Testis (tissue), 2 donors: ENCODE data around the gene PIK3CD.

Experiments used
- POLR2A ChIP-seq: fragments of 450-650 bp; IDR thresholded peaks from one replicate; pipeline ENCODE4 v1.6.1; 2017; ENCODE audit warnings: antibody characterized with exemption, mild to moderate bottlenecking, moderate library complexity
- TF ChIP-seq, protein P1 (sequence below), 3 experiments: fragments of 450-650 bp in 2 of 3; fragments of 200-600 bp in 1 of 3; sonication (generic) in 1 of 3; IDR thresholded peaks; one replicate each; pipeline ENCODE4 v1.5.1; 2016 to 2019; ENCODE audit warnings: antibody characterized with exemption in 3 of 3, mild to moderate bottlenecking in 2 of 3, moderate library complexity in 1 of 3

DNA sequence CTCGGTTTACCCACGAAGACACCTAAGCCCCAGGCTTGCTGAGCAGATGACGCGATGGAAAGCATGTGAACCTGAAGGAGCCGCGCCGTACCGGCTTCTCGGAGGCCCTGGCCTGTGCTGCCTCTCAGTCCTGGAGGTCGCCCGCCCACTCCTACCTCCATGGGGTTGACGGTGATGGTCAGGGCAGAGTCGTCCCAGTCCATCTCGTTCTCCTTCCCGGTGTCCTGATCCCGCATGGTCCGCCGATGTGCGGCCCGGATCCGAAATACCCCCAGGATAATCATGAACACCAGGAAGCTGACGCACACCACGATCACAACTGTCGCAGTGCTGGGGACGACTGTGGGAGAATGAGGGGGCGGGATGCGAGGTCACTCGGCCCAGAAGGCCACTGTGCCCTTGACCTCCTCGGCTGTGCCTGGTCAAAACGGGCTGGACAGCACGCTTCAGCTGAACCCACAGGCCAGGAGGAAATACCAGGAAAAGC is 79.6 kb downstream of the PIK3CD start:
- TF ChIP-seq, protein P1, sequence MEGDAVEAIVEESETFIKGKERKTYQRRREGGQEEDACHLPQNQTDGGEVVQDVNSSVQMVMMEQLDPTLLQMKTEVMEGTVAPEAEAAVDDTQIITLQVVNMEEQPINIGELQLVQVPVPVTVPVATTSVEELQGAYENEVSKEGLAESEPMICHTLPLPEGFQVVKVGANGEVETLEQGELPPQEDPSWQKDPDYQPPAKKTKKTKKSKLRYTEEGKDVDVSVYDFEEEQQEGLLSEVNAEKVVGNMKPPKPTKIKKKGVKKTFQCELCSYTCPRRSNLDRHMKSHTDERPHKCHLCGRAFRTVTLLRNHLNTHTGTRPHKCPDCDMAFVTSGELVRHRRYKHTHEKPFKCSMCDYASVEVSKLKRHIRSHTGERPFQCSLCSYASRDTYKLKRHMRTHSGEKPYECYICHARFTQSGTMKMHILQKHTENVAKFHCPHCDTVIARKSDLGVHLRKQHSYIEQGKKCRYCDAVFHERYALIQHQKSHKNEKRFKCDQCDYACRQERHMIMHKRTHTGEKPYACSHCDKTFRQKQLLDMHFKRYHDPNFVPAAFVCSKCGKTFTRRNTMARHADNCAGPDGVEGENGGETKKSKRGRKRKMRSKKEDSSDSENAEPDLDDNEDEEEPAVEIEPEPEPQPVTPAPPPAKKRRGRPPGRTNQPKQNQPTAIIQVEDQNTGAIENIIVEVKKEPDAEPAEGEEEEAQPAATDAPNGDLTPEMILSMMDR (IDR thresholded peaks at IDR 0.05): no peak
- no peak for TF ChIP-seq POLR2A
